ENCODE measurements around the gene WFDC2. TPM values are rescaled to one million over a fixed set of nuclear protein-coding genes. Genes with fewer than 3 reads are reported as not detected.

WFDC2 gene
- total and polyA plus RNA-seq, 2 of the 13 experiments (the other 11 are each of a cell fraction or from before 2014, with no cell fraction given) = 0.33 TPM; not detected in 1

DNA sequence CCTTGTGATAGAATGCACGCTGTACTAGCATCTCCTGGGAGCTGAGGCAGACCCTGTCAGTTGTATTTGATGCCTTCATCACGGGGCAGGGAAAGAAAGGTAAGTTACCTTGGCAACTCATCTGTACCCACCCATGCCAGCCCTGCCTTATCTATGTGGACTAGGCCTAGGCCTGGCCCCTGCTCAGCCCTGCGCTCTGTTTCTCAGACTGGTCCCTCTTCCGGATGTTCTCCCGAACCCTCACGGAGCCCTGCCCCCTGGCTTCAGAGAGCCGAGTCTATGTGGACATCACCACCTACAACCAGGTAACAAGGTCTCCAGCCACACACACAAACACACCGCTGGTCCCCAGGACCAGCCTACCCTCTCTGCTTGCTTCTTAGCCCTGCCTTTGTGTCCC is 49.4 kb upstream of the WFDC2 start:
- H3K4me3 ChIP-seq (replicated peaks in 1 of 3; ENCODE audit: insufficient read depth in 1 of 3, low read depth in 2 of 3, low read length in 3 of 3) = no peak overlapping the region
- no peak for TF ChIP-seq BRCA1 (CRISPR knock-in tag; IDR thresholded peaks at IDR 0.05)
- no peak for TF ChIP-seq ZKSCAN1 (IDR thresholded peaks at IDR 0.05; ENCODE audit: low read length)
- TF ChIP-seq, protein P1, sequence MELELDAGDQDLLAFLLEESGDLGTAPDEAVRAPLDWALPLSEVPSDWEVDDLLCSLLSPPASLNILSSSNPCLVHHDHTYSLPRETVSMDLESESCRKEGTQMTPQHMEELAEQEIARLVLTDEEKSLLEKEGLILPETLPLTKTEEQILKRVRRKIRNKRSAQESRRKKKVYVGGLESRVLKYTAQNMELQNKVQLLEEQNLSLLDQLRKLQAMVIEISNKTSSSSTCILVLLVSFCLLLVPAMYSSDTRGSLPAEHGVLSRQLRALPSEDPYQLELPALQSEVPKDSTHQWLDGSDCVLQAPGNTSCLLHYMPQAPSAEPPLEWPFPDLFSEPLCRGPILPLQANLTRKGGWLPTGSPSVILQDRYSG (CRISPR knock-in tag; IDR thresholded peaks at IDR 0.05) = no peak
- no peak for TF ChIP-seq PHB2 (IDR thresholded peaks at IDR 0.05; ENCODE audit: partially characterized antibody)
- no peak for TF ChIP-seq ZNF75D (CRISPR knock-in tag; IDR thresholded peaks at IDR 0.05; ENCODE audit: borderline replicate concordance)
- TF ChIP-seq, protein P2, sequence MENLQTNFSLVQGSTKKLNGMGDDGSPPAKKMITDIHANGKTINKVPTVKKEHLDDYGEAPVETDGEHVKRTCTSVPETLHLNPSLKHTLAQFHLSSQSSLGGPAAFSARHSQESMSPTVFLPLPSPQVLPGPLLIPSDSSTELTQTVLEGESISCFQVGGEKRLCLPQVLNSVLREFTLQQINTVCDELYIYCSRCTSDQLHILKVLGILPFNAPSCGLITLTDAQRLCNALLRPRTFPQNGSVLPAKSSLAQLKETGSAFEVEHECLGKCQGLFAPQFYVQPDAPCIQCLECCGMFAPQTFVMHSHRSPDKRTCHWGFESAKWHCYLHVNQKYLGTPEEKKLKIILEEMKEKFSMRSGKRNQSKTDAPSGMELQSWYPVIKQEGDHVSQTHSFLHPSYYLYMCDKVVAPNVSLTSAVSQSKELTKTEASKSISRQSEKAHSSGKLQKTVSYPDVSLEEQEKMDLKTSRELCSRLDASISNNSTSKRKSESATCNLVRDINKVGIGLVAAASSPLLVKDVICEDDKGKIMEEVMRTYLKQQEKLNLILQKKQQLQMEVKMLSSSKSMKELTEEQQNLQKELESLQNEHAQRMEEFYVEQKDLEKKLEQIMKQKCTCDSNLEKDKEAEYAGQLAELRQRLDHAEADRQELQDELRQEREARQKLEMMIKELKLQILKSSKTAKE (CRISPR knock-in tag; IDR thresholded peaks at IDR 0.05; ENCODE audit: borderline replicate concordance) = no peak
- no peak for TF ChIP-seq ZNF484 (CRISPR knock-in tag; IDR thresholded peaks at IDR 0.05; ENCODE audit: borderline replicate concordance, low read depth)
- TF ChIP-seq, protein P3, sequence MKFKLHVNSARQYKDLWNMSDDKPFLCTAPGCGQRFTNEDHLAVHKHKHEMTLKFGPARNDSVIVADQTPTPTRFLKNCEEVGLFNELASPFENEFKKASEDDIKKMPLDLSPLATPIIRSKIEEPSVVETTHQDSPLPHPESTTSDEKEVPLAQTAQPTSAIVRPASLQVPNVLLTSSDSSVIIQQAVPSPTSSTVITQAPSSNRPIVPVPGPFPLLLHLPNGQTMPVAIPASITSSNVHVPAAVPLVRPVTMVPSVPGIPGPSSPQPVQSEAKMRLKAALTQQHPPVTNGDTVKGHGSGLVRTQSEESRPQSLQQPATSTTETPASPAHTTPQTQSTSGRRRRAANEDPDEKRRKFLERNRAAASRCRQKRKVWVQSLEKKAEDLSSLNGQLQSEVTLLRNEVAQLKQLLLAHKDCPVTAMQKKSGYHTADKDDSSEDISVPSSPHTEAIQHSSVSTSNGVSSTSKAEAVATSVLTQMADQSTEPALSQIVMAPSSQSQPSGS (CRISPR knock-in tag; IDR thresholded peaks at IDR 0.05) = no peak
- TF ChIP-seq, protein P4, sequence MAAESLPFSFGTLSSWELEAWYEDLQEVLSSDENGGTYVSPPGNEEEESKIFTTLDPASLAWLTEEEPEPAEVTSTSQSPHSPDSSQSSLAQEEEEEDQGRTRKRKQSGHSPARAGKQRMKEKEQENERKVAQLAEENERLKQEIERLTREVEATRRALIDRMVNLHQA (CRISPR knock-in tag; IDR thresholded peaks at IDR 0.05) = no peak
- no peak for TF ChIP-seq ZFY (CRISPR knock-in tag; IDR thresholded peaks at IDR 0.05)
- TF ChIP-seq ZNF296 (CRISPR knock-in tag; conservative IDR thresholded peaks at IDR 0.05) = no peak
- TF ChIP-seq, protein P5, sequence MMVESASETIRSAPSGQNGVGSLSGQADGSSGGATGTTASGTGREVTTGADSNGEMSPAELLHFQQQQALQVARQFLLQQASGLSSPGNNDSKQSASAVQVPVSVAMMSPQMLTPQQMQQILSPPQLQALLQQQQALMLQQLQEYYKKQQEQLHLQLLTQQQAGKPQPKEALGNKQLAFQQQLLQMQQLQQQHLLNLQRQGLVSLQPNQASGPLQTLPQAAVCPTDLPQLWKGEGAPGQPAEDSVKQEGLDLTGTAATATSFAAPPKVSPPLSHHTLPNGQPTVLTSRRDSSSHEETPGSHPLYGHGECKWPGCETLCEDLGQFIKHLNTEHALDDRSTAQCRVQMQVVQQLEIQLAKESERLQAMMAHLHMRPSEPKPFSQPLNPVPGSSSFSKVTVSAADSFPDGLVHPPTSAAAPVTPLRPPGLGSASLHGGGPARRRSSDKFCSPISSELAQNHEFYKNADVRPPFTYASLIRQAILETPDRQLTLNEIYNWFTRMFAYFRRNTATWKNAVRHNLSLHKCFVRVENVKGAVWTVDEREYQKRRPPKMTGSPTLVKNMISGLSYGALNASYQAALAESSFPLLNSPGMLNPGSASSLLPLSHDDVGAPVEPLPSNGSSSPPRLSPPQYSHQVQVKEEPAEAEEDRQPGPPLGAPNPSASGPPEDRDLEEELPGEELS (CRISPR knock-in tag; IDR thresholded peaks at IDR 0.05) = no peak
- no peak for TF ChIP-seq SMAD1 (CRISPR knock-in tag; IDR thresholded peaks at IDR 0.05; ENCODE audit: borderline replicate concordance, low read depth)
- TF ChIP-seq WIZ (CRISPR knock-in tag; IDR thresholded peaks at IDR 0.05) = no peak
- TF ChIP-seq SCMH1 (CRISPR knock-in tag; IDR thresholded peaks at IDR 0.05; ENCODE audit: borderline replicate concordance) = no peak
- no peak for TF ChIP-seq ZNF720 (CRISPR knock-in tag; IDR thresholded peaks at IDR 0.05)
- H4K20me1 ChIP-seq (ENCODE audit: insufficient read depth, low read length) = no peaks in the 10 kb centered on the region
- no peak overlapping the region for H3K27ac ChIP-seq (ENCODE audit: extremely low read length, insufficient read depth, low read length)
- no peak for FAIRE-seq
- no peak overlapping the region for H3K9ac ChIP-seq (ENCODE audit: insufficient read depth, low read depth, low read length)
- WGBS (ENCODE audit: low lambda C conversion rate) = 94% methylated on average over 8 of the region's 8 CpGs
- no peak for DNase-seq (ENCODE audit: low spot score)
- intact Hi-C loops (cut with micrococcal nuclease; ENCODE audit: unreplicated experiment) (no loop called here), in situ Hi-C loops (cut with HindIII; ENCODE audit: extremely low pct_ligation_motif_present, low pct_unique_long_range_greater_than_20kb) (no loop called here)
- H3K27me3 ChIP-seq (ENCODE audit: control insufficient read depth in 1 of 2, insufficient read depth in 2 of 2, low read length in 2 of 2) = no peaks in the 10 kb centered on the region; a peak in 1 of 5 replicates
- CTCF ChIA-PET (ENCODE audit: low intra/inter-chr PET ratio, low total read pairs) = no interaction called here
- no TSS peak for BruUV-seq (replicated peaks)
- no peak for ATAC-seq
- H3K9me3 ChIP-seq (ENCODE audit: low read length) = no peaks in the 10 kb centered on the region
- POLR2A ChIA-PET = interaction anchor here (0.5 to 1.6 kb wide), 4 partner anchors 73 to 94 kb away, joined by 3 to 4 read pairs (median 4); no protein-coding TSS in a partner anchor
- peaks cover 17% of the 10 kb centered on the region for H3K79me2 ChIP-seq (ENCODE audit: insufficient read depth, low read length)
- no peak overlapping the region for H2AFZ ChIP-seq (ENCODE audit: low read length)
- peaks cover 35 to 61% of the 10 kb centered on the region in 2 experiments for H3K36me3 ChIP-seq (replicated peaks in 1 of 2; ENCODE audit: control insufficient read depth in 1 of 2, insufficient read depth in 2 of 2, low read length in 2 of 2)
- H3K4me1 ChIP-seq (ENCODE audit: insufficient read depth, low read length) = peaks cover 27% of the 10 kb centered on the region
- no peak overlapping the region for H3K4me2 ChIP-seq (ENCODE audit: low read depth, low read length)

Data from HepG2 (cell line).